K562 (cell line): ENCODE measurements around the gene FH. TPM values are rescaled to one million over a fixed set of nuclear protein-coding genes. Genes with fewer than 3 reads are reported as not detected.

Source experiments
- ARNT ChIP-seq, 2 experiments: fragments of 450-650 bp; IDR thresholded peaks; 2 replicates each; pipeline ENCODE4 v1.6.1; 2016; ENCODE audit warnings: mild to moderate bottlenecking in 1 of 2
- CREB3L1 ChIP-seq: fragments of 450-650 bp; IDR thresholded peaks from 2 replicates; pipeline ENCODE4 v1.6.1; 2014; ENCODE audit warnings: low read depth, mild to moderate bottlenecking, moderate library complexity, borderline replicate concordance
- HDAC2 ChIP-seq: fragments of 450-650 bp; IDR thresholded peaks from 2 replicates; pipeline ENCODE4 v1.6.1; 2016; ENCODE audit warnings: mild to moderate bottlenecking
- HMG20B ChIP-seq: fragments of 250-450 bp; sonication (Bioruptor Pico); IDR thresholded peaks from 2 replicates; pipeline ENCODE4 v1.5.0; 2021; ENCODE audit warnings: mild to moderate bottlenecking
- MGA ChIP-seq: fragments of 450-650 bp; IDR thresholded peaks from 2 replicates; pipeline ENCODE4 v1.6.1; 2016; ENCODE audit warnings: mild to moderate bottlenecking, moderate library complexity
- MLLT1 ChIP-seq, 2 experiments: fragments of 450-650 bp; IDR thresholded peaks; 2 replicates each; pipeline ENCODE4 v1.6.1; 2016
- NFXL1 ChIP-seq: fragments of 450-650 bp; formaldehyde crosslinking; IDR thresholded peaks from 2 replicates; pipeline ENCODE4 v1.4.0; 2021; ENCODE audit warnings: mild to moderate bottlenecking
- SMARCB1 ChIP-seq: IDR thresholded peaks from 2 replicates; pipeline ENCODE4 v1.6.1; 2011; ENCODE audit warnings: improper control_type of control experiment, low read depth; ENCODE audit not compliant: insufficient read length
- TAF1 ChIP-seq: IDR thresholded peaks from 2 replicates; pipeline ENCODE4 v1.6.1; 2011; ENCODE audit warnings: mild to moderate bottlenecking, low read length, moderate library complexity; ENCODE audit not compliant: insufficient read depth, control insufficient read depth, severe bottlenecking; ENCODE audit errors: extremely low read depth
- ZBTB9 ChIP-seq: fragments of 450-650 bp; formaldehyde crosslinking; IDR thresholded peaks from 2 replicates; pipeline ENCODE4 v1.4.0; 2020; ENCODE audit warnings: mild to moderate bottlenecking, moderate library complexity
- polyA plus RNA-seq, 8 experiments: library from polyadenylated mRNA; depleted of rRNA in 4 of 8; stranded (reverse) in 5 of 8; unstranded in 3 of 8; fragments of >200 nt; fragmentation: Nextera tagmentation in 2 of 8; fragmentation: Illumina TruSeq in 1 of 8; extraction: Ambion mirVana in 2 of 8; extraction: Trizol in 1 of 8; gene quantifications; 2 replicates each; pipeline versions ENCODE4 v1.2.1 to v1.2.3, GENCODE V29; 2011 to 2014; ENCODE audit warnings: inconsistent platforms in 1 of 8, missing spikeins in 1 of 8
- total RNA-seq, 7 experiments: library from RNA; depleted of rRNA in 6 of 7; stranded (reverse); fragments of >200 nt in 6 of 7; fragmentation: Illumina TruSeq in 2 of 7; extraction: Trizol in 2 of 7; gene quantifications; 2 replicates each; pipeline versions ENCODE4 v1.2.1 to v1.2.3, GENCODE V29; 2011 to 2021; ENCODE audit warnings: low replicate concordance in 1 of 7

Gene FH
- total and polyA plus RNA-seq, 9 of the 15 experiments (the other 6 are each of a cell fraction or from before 2014, with no cell fraction given): 117 to 240 (median 211) TPM

GRCh38 chr1:241551759-241552638 is 32.4 kb upstream of the FH start (continued):
- TF ChIP-seq TAF1: no peak
- TF ChIP-seq ARNT (IDR thresholded peaks at IDR 0.05): peak in 1 of 2 experiments; percentile 75; a peak in 1 of 4 replicates
- TF ChIP-seq NFXL1 (CRISPR knock-in tag): no peak
- TF ChIP-seq SMARCB1: no peak
- peak; percentile 33; the same call in 1 of the 2 replicates for TF ChIP-seq MGA
- peak; percentile 60; the same call in 1 of the 2 replicates for TF ChIP-seq ZBTB9 (CRISPR knock-in tag)
- peak; percentile 89 for TF ChIP-seq HDAC2
- TF ChIP-seq CREB3L1: peak; percentile 49; the same call in 1 of the 2 replicates
- TF ChIP-seq MLLT1 (IDR thresholded peaks at IDR 0.05): peak in 1 of 2 experiments; percentile 65; a peak in 1 of 4 replicates
- no peak for TF ChIP-seq HMG20B
